ENCODE data around the gene TMEM242.

DNA sequence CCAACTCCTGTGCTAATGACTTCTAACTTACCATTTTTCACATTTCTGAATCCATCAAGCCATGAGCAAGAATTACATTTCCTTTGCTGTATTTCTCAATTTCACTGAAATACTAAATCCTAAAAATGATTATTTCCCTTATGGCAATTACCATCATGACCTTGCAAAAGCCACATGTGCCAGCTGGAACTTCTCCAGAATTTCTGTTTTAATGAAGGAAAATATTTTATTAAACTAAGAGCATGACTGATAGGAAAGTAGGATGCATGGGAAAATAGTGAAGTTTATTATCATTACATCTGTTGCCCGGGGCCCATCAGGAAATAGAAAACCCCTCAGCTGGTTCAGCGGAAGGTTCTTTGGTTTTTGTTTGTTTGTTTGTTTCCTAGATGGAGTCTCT, 14.4 kb upstream of the TMEM242 start:
- no peak for TF ChIP-seq PATZ1 (CRISPR knock-in tag; IDR thresholded peaks at IDR 0.05; ENCODE audit: borderline replicate concordance)
- no peak for TF ChIP-seq TOX (CRISPR knock-in tag; IDR thresholded peaks at IDR 0.05; ENCODE audit: borderline replicate concordance)
- no peak for TF ChIP-seq ZFP30 (CRISPR knock-in tag; IDR thresholded peaks at IDR 0.05)
- TF ChIP-seq RARB (CRISPR knock-in tag; IDR thresholded peaks at IDR 0.05), result no peak
- no peak for TF ChIP-seq SNAI2 (CRISPR knock-in tag; IDR thresholded peaks at IDR 0.05)
- no peak for TF ChIP-seq ISL1 (CRISPR knock-in tag; IDR thresholded peaks at IDR 0.05)
- TF ChIP-seq CSDC2 (CRISPR knock-in tag; IDR thresholded peaks at IDR 0.05), result no peak
- TF ChIP-seq PPARA (CRISPR knock-in tag; IDR thresholded peaks at IDR 0.05; ENCODE audit: borderline replicate concordance), result no peak
- no peak for TF ChIP-seq ZNF8 (CRISPR knock-in tag; IDR thresholded peaks at IDR 0.05)
- TF ChIP-seq TCF4 (CRISPR knock-in tag; IDR thresholded peaks at IDR 0.05; ENCODE audit: borderline replicate concordance), result no peak
- TF ChIP-seq CSRNP3 (CRISPR knock-in tag; IDR thresholded peaks at IDR 0.05), result no peak
